Fibroblast of peridontal ligament (primary cell): ENCODE results near the gene SUPT5H.

Experiments used
- DNase-seq: peaks from one replicate; pipeline ENCODE4 v3.0.0-alpha.2; 2010; ENCODE audit errors: extremely low read depth

Gene SUPT5H

GRCh38 chr19:39497701-39497995, 52.3 kb downstream of the SUPT5H start:
- no peak for DNase-seq

GRCh38 chr19:39497996-39498797, 52.8 kb downstream of the SUPT5H start:
- peak; percentile 18 for DNase-seq

- DNase-seq = no peak
These were observed 53.6 kb downstream of the SUPT5H start, which contains the start of gene DLL3 for GRCh38 chr19:39498798-39499642. Gene DLL3, plus strand, starts transcription at chr19:39498947. Its CDS starts 28 bp downstream, at chr19:39498975.

- DNase-seq = no peak
These were observed 54.5 kb downstream of the SUPT5H start for GRCh38 chr19:39499932-39500331.

- no peak for DNase-seq
These were observed 55.2 kb downstream of the SUPT5H start for GRCh38 chr19:39500543-39500942.

GRCh38 chr19:39501340-39501739, 56.0 kb downstream of the SUPT5H start:
- DNase-seq = no peak

GRCh38 chr19:39502640-39503417, 57.4 kb downstream of the SUPT5H start:
- DNase-seq = peak; percentile 41

GRCh38 chr19:39506598-39506943, 61.2 kb downstream of the SUPT5H start:
- DNase-seq = no peak

GRCh38 chr19:39506944-39507714, 61.7 kb downstream of the SUPT5H start:
- peak; percentile 27 for DNase-seq

- DNase-seq = no peak
These were observed 62.5 kb downstream of the SUPT5H start for GRCh38 chr19:39507715-39508364.

- DNase-seq = no peak
These were observed 63.2 kb downstream of the SUPT5H start for GRCh38 chr19:39508629-39509028.

- DNase-seq = no peak
These were observed 63.9 kb downstream of the SUPT5H start for GRCh38 chr19:39509233-39509632.

GRCh38 chr19:39512988-39513387, 67.6 kb downstream of the SUPT5H start:
- DNase-seq = no peak

- no peak for DNase-seq
These were observed 69.6 kb downstream of the SUPT5H start, which contains the start of gene SELENOV for GRCh38 chr19:39514840-39515550. Gene SELENOV, plus strand, starts transcription at chr19:39515139. Its CDS starts 74 bp downstream, at chr19:39515213.

GRCh38 chr19:39515551-39516191, 70.3 kb downstream of the SUPT5H start:
- DNase-seq = no peak

GRCh38 chr19:39516270-39516669, 70.9 kb downstream of the SUPT5H start:
- DNase-seq = no peak

GRCh38 chr19:39517432-39517831, 72.0 kb downstream of the SUPT5H start:
- no peak for DNase-seq

- DNase-seq = no peak
These were observed 73.1 kb downstream of the SUPT5H start for GRCh38 chr19:39518458-39518857.

GRCh38 chr19:39518975-39519374, 73.6 kb downstream of the SUPT5H start:
- no peak for DNase-seq
